Neuronal stem cell (in vitro differentiated cells): Measurements from ENCODE around the gene STK32B.

ENCODE experiments used
- DNase-seq: peaks from one replicate; pipeline ENCODE4 v3.0.0-alpha.2; 2013; ENCODE audit warnings: low spot score
- H2AFZ ChIP-seq: one replicate; pipeline ENCODE4 v1.6.1; 2013; ENCODE audit warnings: mild to moderate bottlenecking, low read length, inconsistent platforms
- H2AK5ac ChIP-seq: 2 replicates; pipeline ENCODE4 v1.6.1; 2013; ENCODE audit warnings: low read depth, mild to moderate bottlenecking, inconsistent platforms, low read length, moderate library complexity, mixed read lengths
- H2BK120ac ChIP-seq: 2 replicates; pipeline ENCODE4 v1.6.1; 2013; ENCODE audit warnings: low read depth, mild to moderate bottlenecking, inconsistent platforms, low read length, moderate library complexity, mixed read lengths
- H2BK12ac ChIP-seq: one replicate; pipeline ENCODE4 v1.6.1; 2013; ENCODE audit warnings: low read length, inconsistent platforms
- H2BK15ac ChIP-seq: 2 replicates; pipeline ENCODE4 v1.6.1; 2013; ENCODE audit warnings: mild to moderate bottlenecking, low read length, inconsistent platforms, mixed read lengths
- H2BK5ac ChIP-seq: one replicate; pipeline ENCODE4 v1.6.1; 2013; ENCODE audit warnings: inconsistent platforms, mild to moderate bottlenecking, low read length, moderate library complexity
- H3K14ac ChIP-seq: one replicate; pipeline ENCODE4 v1.6.1; 2013; ENCODE audit warnings: low read length, inconsistent platforms
- H3K18ac ChIP-seq: 2 replicates; pipeline ENCODE4 v1.6.1; 2013; ENCODE audit warnings: low read length, inconsistent platforms
- H3K23ac ChIP-seq: 2 replicates; pipeline ENCODE4 v1.6.1; 2013; ENCODE audit warnings: low read depth, mild to moderate bottlenecking, mixed read lengths, low read length, inconsistent platforms; ENCODE audit not compliant: poor library complexity
- H3K27ac ChIP-seq: replicated peaks from 3 replicates; pipeline ENCODE4 v1.5.1; 2013; ENCODE audit warnings: low read length, inconsistent platforms
- H3K27me3 ChIP-seq, 3 experiments: 2 replicates each; pipeline ENCODE4 v1.6.1; 2013; ENCODE audit warnings: low read length in 3 of 3, mild to moderate bottlenecking in 2 of 3, inconsistent platforms in 1 of 3, low read depth in 1 of 3, mixed read lengths in 1 of 3, moderate library complexity in 1 of 3; ENCODE audit not compliant: control insufficient read depth in 3 of 3, insufficient read depth in 3 of 3
- H3K36me3 ChIP-seq, 2 donors: replicated peaks in 1 of 2; 2 replicates each; pipeline ENCODE4 v1.6.1; 2013; ENCODE audit warnings: low read length in 2 of 2; ENCODE audit not compliant: control insufficient read depth in 2 of 2, insufficient read depth in 2 of 2
- H3K4ac ChIP-seq: 2 replicates; pipeline ENCODE4 v1.6.1; 2013; ENCODE audit warnings: inconsistent platforms, mild to moderate bottlenecking, low read length, moderate library complexity
- H3K4me1 ChIP-seq, 2 donors: 1 replicate in 1 of 2; 2 replicates in 1 of 2; pipeline ENCODE4 v1.6.1; 2013; ENCODE audit warnings: low read length in 2 of 2, low read depth in 1 of 2; ENCODE audit not compliant: control insufficient read depth in 2 of 2, insufficient read depth in 1 of 2
- H3K4me2 ChIP-seq: one replicate; pipeline ENCODE4 v1.6.1; 2013; ENCODE audit warnings: mild to moderate bottlenecking, low read length, inconsistent platforms; ENCODE audit not compliant: insufficient read depth, poor library complexity, severe bottlenecking
- H3K4me3 ChIP-seq, 2 donors: 2 replicates each; pipeline ENCODE4 v1.5.1; 2013; ENCODE audit warnings: low read length in 2 of 2, mild to moderate bottlenecking in 2 of 2, inconsistent platforms in 1 of 2, moderate library complexity in 1 of 2
- H3K79me1 ChIP-seq: one replicate; pipeline ENCODE4 v1.6.1; 2013; ENCODE audit warnings: low read depth, mild to moderate bottlenecking, inconsistent platforms, low read length, moderate library complexity
- H3K9ac ChIP-seq: one replicate; pipeline ENCODE4 v1.6.1; 2013; ENCODE audit warnings: mild to moderate bottlenecking, low read depth, low read length, inconsistent platforms; ENCODE audit not compliant: poor library complexity
- H3K9me3 ChIP-seq, 2 donors: replicated peaks in 1 of 2; 2 replicates each; pipeline versions ENCODE3 to v1.6.1; 2013; ENCODE audit warnings: low read length in 2 of 2, mild to moderate bottlenecking in 2 of 2, inconsistent platforms in 1 of 2, low read depth in 1 of 2, mixed read lengths in 1 of 2, moderate library complexity in 1 of 2; ENCODE audit not compliant: control insufficient read depth in 2 of 2, insufficient read depth in 1 of 2
- H4K8ac ChIP-seq: one replicate; pipeline ENCODE4 v1.6.1; 2013; ENCODE audit warnings: low read depth, mild to moderate bottlenecking, inconsistent platforms, low read length, moderate library complexity
- H4K91ac ChIP-seq: one replicate; pipeline ENCODE4 v1.6.1; 2013; ENCODE audit warnings: low read length, low read depth, mild to moderate bottlenecking, inconsistent platforms; ENCODE audit not compliant: poor library complexity
- whole genome bisulfite sequencing, 2 donors: extraction: QIAGEN DNeasy Blood & Tissue Kit; methylation state at CpG; one replicate each; pipeline ENCODE4 v1.1.7; 2013; ENCODE audit warnings: missing lambda C conversion rate in 2 of 2, mixed read lengths in 1 of 2; ENCODE audit not compliant: insufficient read length in 2 of 2, insufficient replicate concordance in 1 of 2; ENCODE audit errors: extremely low coverage in 2 of 2; 5-methylcytosine and 5-hydroxymethylcytosine counted together

The STK32B gene

DNA sequence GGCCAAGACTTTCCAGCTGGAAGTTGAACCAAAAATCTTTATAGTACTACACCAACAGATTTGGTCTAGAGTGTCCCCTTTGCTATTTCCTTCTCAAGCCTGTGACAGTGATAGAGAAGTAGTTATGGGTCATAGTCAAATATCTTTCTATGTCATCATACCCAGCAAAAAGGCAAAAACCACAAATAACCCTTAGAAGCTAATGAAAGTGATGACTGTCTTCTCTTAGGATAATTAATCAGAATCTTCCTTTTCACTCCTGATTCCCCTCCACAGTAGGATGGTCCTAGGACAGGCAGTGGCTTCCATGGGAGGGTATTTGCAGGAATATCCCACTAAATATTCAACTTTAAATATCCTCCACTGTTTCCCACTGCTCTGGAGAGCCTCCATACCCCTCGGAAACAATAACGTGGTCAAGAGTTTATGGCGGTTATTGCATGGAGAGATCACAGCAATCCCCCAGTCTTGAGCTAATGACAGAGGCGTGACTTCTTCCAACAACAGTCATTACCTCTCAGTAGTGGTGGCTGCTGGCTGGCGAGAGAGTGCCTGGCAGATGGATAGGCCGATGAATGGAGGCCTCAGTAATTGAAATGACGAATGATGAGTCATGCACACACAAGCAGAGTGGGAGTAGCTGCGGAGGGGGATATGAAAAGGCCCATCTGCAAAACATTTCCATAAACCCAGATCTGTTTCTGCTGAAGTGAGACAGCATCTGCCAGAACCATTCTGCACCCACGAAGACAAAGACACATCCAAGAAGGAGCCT, 154.9 kb downstream of the STK32B start:
- H3K27ac ChIP-seq: no peak overlapping the region
- no peak overlapping the region for H3K4me3 ChIP-seq
- H3K9me3 ChIP-seq: no peaks in the 10 kb centered on the region
- no peak overlapping the region for H4K91ac ChIP-seq
- peak overlapping the region; percentile 29 for H2AFZ ChIP-seq
- no peak overlapping the region for H3K14ac ChIP-seq
- no peak overlapping the region for H3K23ac ChIP-seq
- no peak overlapping the region for H2BK12ac ChIP-seq
- no peak overlapping the region for H2BK15ac ChIP-seq
- H3K4me1 ChIP-seq: peaks cover 0 to 1% of the 10 kb centered on the region in 2 donors
- no peak overlapping the region for H3K4me2 ChIP-seq
- H3K4ac ChIP-seq: no peak overlapping the region
- H3K9ac ChIP-seq: no peak overlapping the region
- H3K18ac ChIP-seq: no peak overlapping the region
- WGBS, 2 donors: no CpG with 5 or more reads among the region's 9 CpGs
- H3K27me3 ChIP-seq: no peaks in the 10 kb centered on the region
- no peaks in the 10 kb centered on the region for H3K36me3 ChIP-seq
- no peak overlapping the region for H2BK5ac ChIP-seq
- no peak overlapping the region for H2BK120ac ChIP-seq
- no peak overlapping the region for H4K8ac ChIP-seq
- no peak for DNase-seq
- H2AK5ac ChIP-seq: no peak overlapping the region
- no peaks in the 10 kb centered on the region for H3K79me1 ChIP-seq

DNA sequence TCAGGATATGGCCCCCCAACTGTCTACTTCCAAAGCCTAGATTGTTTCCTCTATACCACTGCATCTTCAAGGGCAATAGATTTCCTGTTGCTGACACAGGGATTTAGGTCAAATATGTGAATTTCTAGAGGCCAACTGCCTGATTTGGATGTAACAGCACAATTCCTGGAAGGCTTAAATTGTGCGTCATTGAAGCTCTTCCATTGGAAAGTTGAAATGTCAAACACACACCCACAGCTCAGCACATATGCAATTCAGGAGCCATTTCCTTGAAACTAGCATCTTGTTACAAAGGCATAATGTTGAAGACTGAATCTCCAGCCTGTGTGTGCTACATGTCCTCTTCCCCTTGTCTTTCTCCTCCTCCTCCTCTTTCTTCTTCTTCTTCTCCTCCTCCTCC, 158.6 kb downstream of the STK32B start:
- Histone ChIP-seq H4K8ac (no peak overlapping the region), H3K27me3 (no peaks in the 10 kb centered on the region), H3K79me1 (no peaks in the 10 kb centered on the region), H3K4me2 (no peak overlapping the region), H3K18ac (no peak overlapping the region), H2BK12ac (no peak overlapping the region), H3K4me3 (no peak overlapping the region), H2BK120ac (no peak overlapping the region), H3K9ac (no peak overlapping the region), H3K23ac (no peak overlapping the region), H2BK5ac (no peak overlapping the region), H3K14ac (no peak overlapping the region), H4K91ac (no peak overlapping the region), H3K4me1 (peaks cover 0 to 1% of the 10 kb centered on the region in 2 donors), H3K27ac (no peak overlapping the region), H2AK5ac (no peak overlapping the region), H3K36me3 (no peaks in the 10 kb centered on the region), H3K4ac (no peak overlapping the region), H2AFZ (no peak overlapping the region), H3K9me3 (no peaks in the 10 kb centered on the region), H2BK15ac (no peak overlapping the region)
- no peak for DNase-seq
- WGBS, 2 donors: no CpG with 5 or more reads among the region's 1 CpG

DNA sequence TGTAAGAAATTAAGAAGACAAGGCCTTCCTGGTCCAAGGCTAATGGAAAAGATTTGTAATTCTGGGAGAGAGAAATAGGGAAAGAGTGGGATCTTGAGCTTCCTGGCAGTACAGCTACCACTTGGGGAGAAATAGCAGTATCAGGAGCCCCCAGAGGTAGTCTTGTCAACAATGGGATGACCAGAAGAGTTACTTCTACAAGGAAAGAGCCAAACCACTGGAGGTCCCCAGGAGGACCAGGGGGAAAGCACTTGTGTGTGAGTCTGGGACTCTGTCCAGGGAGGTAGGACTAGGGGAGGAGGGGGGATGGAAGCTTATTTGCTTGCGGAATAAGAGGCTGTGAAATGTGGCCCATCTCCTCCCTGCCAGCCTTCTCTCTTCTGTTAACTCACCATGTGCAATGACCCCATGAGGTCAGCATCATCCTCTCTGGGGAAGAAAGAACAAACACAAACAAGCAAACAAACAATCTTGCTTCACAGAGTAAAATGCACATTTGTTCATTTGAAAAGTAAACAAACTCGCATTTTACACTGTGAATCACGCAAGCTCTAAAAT, 160.1 kb downstream of the STK32B start:
- no peaks in the 10 kb centered on the region for H3K36me3 ChIP-seq
- peaks cover 0 to 2% of the 10 kb centered on the region in 2 donors for H3K4me1 ChIP-seq
- H2AK5ac ChIP-seq: no peak overlapping the region
- no peak overlapping the region for H4K8ac ChIP-seq
- no peak overlapping the region for H3K4me2 ChIP-seq
- no peak overlapping the region for H4K91ac ChIP-seq
- no peak overlapping the region for H3K27ac ChIP-seq
- no peak overlapping the region for H3K14ac ChIP-seq
- no peaks in the 10 kb centered on the region for H3K79me1 ChIP-seq
- H2BK12ac ChIP-seq: no peak overlapping the region
- no peak overlapping the region for H2BK15ac ChIP-seq
- no peak for DNase-seq
- H3K18ac ChIP-seq: no peak overlapping the region
- no peak overlapping the region for H3K4me3 ChIP-seq
- no CpG with 5 or more reads among the region's 3 CpGs for WGBS, 2 donors
- no peak overlapping the region for H2BK120ac ChIP-seq
- no peak overlapping the region for H3K23ac ChIP-seq
- H3K9ac ChIP-seq: no peak overlapping the region
- no peak overlapping the region for H2AFZ ChIP-seq
- no peaks in the 10 kb centered on the region for H3K27me3 ChIP-seq
- no peaks in the 10 kb centered on the region for H3K9me3 ChIP-seq
- H3K4ac ChIP-seq: no peak overlapping the region
- no peak overlapping the region for H2BK5ac ChIP-seq

DNA sequence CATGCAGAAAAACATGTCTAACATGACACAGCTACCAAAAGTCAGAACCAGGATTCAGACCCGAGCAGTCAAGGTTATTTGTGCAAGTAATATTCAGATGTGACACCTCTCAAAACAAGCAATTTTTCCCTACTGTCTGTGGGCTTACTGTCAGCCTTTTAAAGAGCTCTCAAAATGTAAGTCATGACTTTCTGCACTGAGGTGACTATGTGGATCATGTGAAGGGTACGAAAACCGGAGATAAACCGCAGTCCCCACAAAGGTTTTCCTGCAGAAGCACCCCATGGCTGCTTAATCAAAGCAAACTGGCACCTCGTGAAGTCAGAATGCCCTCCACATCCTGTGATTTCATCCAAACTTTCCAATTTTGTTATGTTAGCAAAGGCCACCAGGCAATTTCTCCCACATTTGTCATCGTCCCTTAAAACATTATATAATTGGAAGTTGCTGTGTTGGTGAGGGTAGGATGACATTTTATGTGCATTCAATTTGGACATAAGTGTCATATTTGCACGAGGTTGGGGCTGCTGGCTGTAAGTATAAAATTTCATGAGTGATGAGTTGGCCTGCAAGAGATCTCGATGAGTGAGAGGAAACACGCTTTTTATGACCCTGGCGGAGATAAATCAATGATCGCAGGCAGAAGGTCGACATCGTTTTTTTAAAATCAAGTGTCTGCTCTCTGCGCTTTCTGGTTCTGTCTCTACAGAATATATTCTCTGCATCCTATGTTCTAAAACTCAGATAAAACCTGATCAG, 161.2 kb downstream of the STK32B start:
- Histone ChIP-seq H4K91ac (no peak overlapping the region), H3K23ac (no peak overlapping the region), H3K27me3 (no peaks in the 10 kb centered on the region), H3K4ac (no peak overlapping the region), H2BK15ac (no peak overlapping the region), H3K4me1 (peaks cover 0 to 2% of the 10 kb centered on the region in 2 donors), H4K8ac (no peak overlapping the region), H2BK5ac (no peak overlapping the region), H3K27ac (no peak overlapping the region), H2BK120ac (no peak overlapping the region), H3K14ac (no peak overlapping the region), H3K79me1 (no peaks in the 10 kb centered on the region), H3K4me2 (no peak overlapping the region), H3K9ac (no peak overlapping the region), H2AK5ac (no peak overlapping the region), H3K18ac (no peak overlapping the region), H3K9me3 (no peaks in the 10 kb centered on the region), H3K4me3 (no peak overlapping the region), H2AFZ (no peak overlapping the region), H3K36me3 (no peaks in the 10 kb centered on the region), H2BK12ac (no peak overlapping the region)
- WGBS, 2 donors: no CpG with 5 or more reads among the region's 14 CpGs
- no peak for DNase-seq
